Stimulated activated CD4-positive, alpha-beta T cell treated with anti-CD3 and anti-CD28 coated beads, Interleukin-15, amount 100 ng/mL, for 1 hour (primary cell): ENCODE data around the gene RBMY1E.
"Not testable (repeated sequence)": the region's sequence is repeated elsewhere in the genome, so short reads cannot be mapped to it uniquely, and the experiment has no call there.

Experiments used
- DNase-seq, 2 donors: peaks; one replicate each; pipeline ENCODE4 v3.0.0-alpha.2; 2020; ENCODE audit warnings: low read depth in 1 of 2, low spot score in 1 of 2

The RBMY1E gene

DNA sequence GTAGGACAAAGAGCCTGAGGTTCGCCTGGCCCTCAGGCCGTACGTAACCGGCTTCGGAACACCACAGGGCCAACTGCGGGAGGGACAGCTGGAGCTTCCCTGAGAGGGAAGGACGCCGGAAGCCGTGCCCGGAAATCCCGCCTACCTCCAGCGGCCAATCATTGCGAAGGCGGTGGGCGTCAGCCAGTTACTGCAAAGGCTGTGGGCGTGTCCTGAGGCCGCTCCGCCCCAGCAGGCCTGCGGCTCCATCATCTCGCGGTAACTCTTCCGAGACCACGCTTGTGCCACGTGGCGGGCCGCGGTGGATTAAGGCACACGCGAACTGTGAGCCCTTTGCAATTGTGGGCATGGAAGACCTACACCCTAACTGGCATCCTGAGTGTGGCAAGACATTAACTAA lies at the start of gene RBMY1E:
RBMY1E (minus strand) TSS at position 101 of the 400 bp plus-strand sequence. CDS start 1,978 bp downstream, outside the sequence.
- not testable (repeated sequence) for DNase-seq

DNA sequence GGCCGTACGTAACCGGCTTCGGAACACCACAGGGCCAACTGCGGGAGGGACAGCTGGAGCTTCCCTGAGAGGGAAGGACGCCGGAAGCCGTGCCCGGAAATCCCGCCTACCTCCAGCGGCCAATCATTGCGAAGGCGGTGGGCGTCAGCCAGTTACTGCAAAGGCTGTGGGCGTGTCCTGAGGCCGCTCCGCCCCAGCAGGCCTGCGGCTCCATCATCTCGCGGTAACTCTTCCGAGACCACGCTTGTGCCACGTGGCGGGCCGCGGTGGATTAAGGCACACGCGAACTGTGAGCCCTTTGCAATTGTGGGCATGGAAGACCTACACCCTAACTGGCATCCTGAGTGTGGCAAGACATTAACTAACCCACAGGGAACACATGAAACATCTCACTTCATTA lies 23.4 kb downstream of the RBMY1E start, which contains the start of gene RBMY1D:
RBMY1D (minus strand) TSS at position 101 of the 400 bp plus-strand sequence. CDS start 2,013 bp downstream, outside the sequence.
- DNase-seq, result not testable (repeated sequence)

DNA sequence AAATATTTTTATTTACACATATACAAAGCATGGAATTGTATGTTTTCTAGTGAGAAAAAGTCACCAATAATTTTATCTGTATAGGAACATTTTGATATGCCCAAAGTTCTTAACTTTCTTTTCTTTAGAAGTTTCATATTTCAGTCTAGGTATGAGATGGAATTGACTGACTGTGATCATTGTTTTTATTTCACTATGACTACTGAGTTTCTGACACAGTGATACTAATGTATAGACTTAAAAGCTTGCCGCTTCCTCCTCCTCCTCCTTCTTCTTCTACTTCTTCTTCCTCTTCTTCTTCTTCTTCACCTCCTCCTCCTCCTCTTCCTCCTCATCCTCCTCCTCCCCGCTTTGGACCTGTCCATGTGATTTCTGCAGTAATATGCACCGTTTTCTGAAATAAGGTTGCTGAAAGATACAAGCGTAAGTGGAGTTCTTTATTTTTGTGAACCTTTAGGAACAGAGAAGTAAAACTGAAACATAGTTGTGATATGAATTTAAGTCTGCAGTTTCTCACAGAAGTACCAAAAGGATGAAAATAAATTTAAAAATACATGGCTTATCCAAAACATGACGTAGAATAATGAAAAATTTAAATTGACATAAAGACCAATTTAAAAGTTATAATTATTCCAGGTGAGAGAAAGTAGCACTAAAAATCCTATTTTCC lies 48.3 kb downstream of the RBMY1E start:
- DNase-seq, result not testable (repeated sequence)
